ENCODE results near the gene MEIS2. TPM values are rescaled to one million over a fixed set of nuclear protein-coding genes. Genes with fewer than 3 reads are reported as not detected.

Gene MEIS2
- total RNA-seq, 1 donor from 2014 or later, result 58.5 TPM

DNA sequence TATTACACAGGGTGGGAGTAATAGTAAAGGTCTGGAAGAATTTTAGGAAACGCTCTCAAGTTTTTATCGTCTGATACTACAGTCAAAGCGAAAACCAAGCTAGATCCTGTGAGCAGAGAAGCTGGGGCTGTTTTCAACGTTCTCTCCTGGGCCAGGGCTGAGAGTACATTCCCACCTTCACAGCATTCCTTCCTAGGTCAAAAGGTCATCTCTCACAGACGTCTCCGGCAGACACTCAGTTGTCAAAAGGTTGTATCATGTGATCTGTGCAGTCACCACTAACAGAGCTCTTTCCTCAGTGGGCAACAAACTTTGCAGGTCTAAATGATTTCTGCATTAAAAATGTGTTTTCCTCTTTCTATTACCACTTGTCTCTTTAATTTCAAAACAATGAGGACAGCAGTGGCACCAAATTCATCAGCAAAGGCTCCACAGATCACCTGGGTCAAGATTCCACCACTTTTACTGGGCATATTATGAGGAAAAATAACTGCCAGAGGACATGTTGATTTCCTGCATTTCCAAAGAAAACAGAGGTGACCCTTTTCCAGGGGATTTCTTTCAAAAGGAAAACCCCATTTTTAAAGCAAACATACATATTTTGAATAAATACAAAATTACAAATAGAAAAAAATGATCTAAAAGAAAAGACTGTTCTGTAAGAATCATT lies 41.9 kb downstream of the MEIS2 start:
- TF ChIP-seq, protein P1, sequence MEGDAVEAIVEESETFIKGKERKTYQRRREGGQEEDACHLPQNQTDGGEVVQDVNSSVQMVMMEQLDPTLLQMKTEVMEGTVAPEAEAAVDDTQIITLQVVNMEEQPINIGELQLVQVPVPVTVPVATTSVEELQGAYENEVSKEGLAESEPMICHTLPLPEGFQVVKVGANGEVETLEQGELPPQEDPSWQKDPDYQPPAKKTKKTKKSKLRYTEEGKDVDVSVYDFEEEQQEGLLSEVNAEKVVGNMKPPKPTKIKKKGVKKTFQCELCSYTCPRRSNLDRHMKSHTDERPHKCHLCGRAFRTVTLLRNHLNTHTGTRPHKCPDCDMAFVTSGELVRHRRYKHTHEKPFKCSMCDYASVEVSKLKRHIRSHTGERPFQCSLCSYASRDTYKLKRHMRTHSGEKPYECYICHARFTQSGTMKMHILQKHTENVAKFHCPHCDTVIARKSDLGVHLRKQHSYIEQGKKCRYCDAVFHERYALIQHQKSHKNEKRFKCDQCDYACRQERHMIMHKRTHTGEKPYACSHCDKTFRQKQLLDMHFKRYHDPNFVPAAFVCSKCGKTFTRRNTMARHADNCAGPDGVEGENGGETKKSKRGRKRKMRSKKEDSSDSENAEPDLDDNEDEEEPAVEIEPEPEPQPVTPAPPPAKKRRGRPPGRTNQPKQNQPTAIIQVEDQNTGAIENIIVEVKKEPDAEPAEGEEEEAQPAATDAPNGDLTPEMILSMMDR (conservative IDR thresholded peaks at IDR 0.05), result no peak
- Mint-ChIP-seq H3K27me3 (ENCODE audit: low read depth) (no peaks in the 10 kb centered on the region), H3K36me3 (ENCODE audit: low read depth) (no peaks in the 10 kb centered on the region), H3K27ac (ENCODE audit: unreplicated experiment) (peak overlapping the region; percentile 85), H3K4me1 (peaks cover 44% of the 10 kb centered on the region), H3K9me3 (no peaks in the 10 kb centered on the region), H3K4me3 (peak overlapping the region; percentile 40)
- DNase-seq (ENCODE audit: low read depth, low spot score), result no peak

DNA sequence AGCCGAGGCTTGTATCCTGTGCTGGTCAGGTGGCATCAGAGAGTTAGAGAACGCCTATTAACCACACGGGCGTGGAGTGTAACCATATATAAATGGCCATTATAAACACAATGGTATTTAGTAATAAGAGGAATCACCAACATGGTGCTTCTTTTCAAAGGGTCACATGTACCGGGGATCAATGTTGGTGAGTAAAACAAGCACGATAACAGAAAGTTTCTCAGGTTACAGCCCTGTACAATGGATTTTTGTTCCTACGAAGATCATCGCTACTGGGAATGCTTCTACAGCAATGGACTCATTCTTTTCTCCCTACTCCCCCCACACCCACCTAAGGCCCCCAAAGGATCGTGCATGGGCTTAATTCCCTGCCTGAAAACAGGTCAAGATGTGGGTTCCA lies 42.5 kb downstream of the MEIS2 start:
- no peak for DNase-seq (ENCODE audit: low read depth, low spot score)
- Mint-ChIP-seq H3K9me3 (no peaks in the 10 kb centered on the region), H3K27ac (ENCODE audit: unreplicated experiment) (peak overlapping the region; percentile 85), H3K4me3 (peak overlapping the region; percentile 40), H3K36me3 (ENCODE audit: low read depth) (peaks cover under 1% of the 10 kb centered on the region), H3K27me3 (ENCODE audit: low read depth) (no peaks in the 10 kb centered on the region), H3K4me1 (peaks cover 44% of the 10 kb centered on the region)
- TF ChIP-seq, protein P1 (conservative IDR thresholded peaks at IDR 0.05), result no peak

- H3K4me3 Mint-ChIP-seq, result peak overlapping the region; percentile 73
- peak overlapping the region; percentile 97 for H3K27ac Mint-ChIP-seq (ENCODE audit: unreplicated experiment)
- peaks cover 44% of the 10 kb centered on the region for H3K4me1 Mint-ChIP-seq
- TF ChIP-seq, protein P1 (conservative IDR thresholded peaks at IDR 0.05), result no peak
- no peak for DNase-seq (ENCODE audit: low read depth, low spot score)
- peaks cover 3% of the 10 kb centered on the region for H3K36me3 Mint-ChIP-seq (ENCODE audit: low read depth)
- H3K27me3 Mint-ChIP-seq (ENCODE audit: low read depth), result no peaks in the 10 kb centered on the region
- H3K9me3 Mint-ChIP-seq, result no peaks in the 10 kb centered on the region
These were observed 43.1 kb downstream of the MEIS2 start for GRCh38 chr15:37057256-37057655.

GRCh38 chr15:37056177-37057121 lies 43.9 kb downstream of the MEIS2 start:
- Mint-ChIP-seq H3K27ac (ENCODE audit: unreplicated experiment) (peak overlapping the region; percentile 97), H3K4me1 (peaks cover 44% of the 10 kb centered on the region), H3K9me3 (no peaks in the 10 kb centered on the region), H3K36me3 (ENCODE audit: low read depth) (peaks cover 3% of the 10 kb centered on the region), H3K4me3 (peak overlapping the region; percentile 73), H3K27me3 (ENCODE audit: low read depth) (no peaks in the 10 kb centered on the region)
- TF ChIP-seq, protein P1 (conservative IDR thresholded peaks at IDR 0.05), result no peak
- DNase-seq (ENCODE audit: low read depth, low spot score), result no peak

GRCh38 chr15:37055481-37055880 lies 44.9 kb downstream of the MEIS2 start:
- no peak overlapping the region for H3K4me3 Mint-ChIP-seq

More at GRCh38 chr15:37055481-37055880, 44.9 kb downstream of the MEIS2 start:
- no peaks in the 10 kb centered on the region for H3K9me3 Mint-ChIP-seq
- peaks cover 10% of the 10 kb centered on the region for H3K36me3 Mint-ChIP-seq (ENCODE audit: low read depth)
- no peak overlapping the region for H3K27ac Mint-ChIP-seq (ENCODE audit: unreplicated experiment)
- peaks cover 44% of the 10 kb centered on the region for H3K4me1 Mint-ChIP-seq
- no peaks in the 10 kb centered on the region for H3K27me3 Mint-ChIP-seq (ENCODE audit: low read depth)
- TF ChIP-seq, protein P1 (conservative IDR thresholded peaks at IDR 0.05), result no peak
- no peak for DNase-seq (ENCODE audit: low read depth, low spot score)

Measured in neural crest cell (in vitro differentiated cells).